Cardiac fibroblast (primary cell): ENCODE data around the gene MACO1.

Experiments
- DNase-seq, 2 donors: peaks; one replicate each; pipeline versions ENCODE4 v3.0.0 to v3.0.0-alpha.2; 2010; ENCODE audit warnings: low read depth in 2 of 2
- H3K4me3 ChIP-seq, 2 donors: replicated peaks in 1 of 2; 1 replicate in 1 of 2; 2 replicates in 1 of 2; pipeline ENCODE4 v1.5.1; 2011; ENCODE audit warnings: low read depth in 2 of 2, low read length in 2 of 2, mild to moderate bottlenecking in 2 of 2, moderate library complexity in 1 of 2
- TF ChIP-seq, protein P1 (sequence below): IDR thresholded peaks from one replicate; pipeline ENCODE4 v1.5.1; 2011; ENCODE audit warnings: low read depth, mild to moderate bottlenecking, low read length, inconsistent platforms

The MACO1 gene

DNA sequence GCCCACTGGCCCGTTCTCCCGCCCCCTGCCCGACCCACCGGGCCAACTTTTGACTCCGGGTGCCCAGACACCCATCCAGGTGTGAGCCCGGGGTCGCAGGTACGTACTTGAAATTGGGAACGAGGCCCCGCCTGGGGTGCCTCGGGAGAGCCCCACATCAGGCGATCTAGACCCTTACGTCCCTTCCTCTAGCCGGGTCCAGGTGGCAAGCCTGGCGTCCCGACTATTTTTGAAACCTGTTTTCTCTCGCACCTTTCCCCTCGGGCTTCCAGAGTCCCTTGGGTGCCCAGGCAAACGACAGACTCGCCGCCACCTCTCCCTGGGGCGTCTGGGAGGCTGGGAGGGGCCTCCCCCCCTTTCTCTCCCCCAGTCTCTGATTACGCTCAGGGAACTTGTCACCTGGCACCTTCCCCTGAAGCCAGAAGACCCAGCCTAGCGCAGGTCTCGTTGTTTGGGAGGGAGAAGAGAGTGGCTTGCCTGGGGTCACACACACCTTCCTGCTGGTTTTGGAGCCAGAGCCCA, 113.6 kb downstream of the MACO1 start:
- H3K4me3 ChIP-seq = peak overlapping the region; percentile 77 to 84
- TF ChIP-seq, protein P1, sequence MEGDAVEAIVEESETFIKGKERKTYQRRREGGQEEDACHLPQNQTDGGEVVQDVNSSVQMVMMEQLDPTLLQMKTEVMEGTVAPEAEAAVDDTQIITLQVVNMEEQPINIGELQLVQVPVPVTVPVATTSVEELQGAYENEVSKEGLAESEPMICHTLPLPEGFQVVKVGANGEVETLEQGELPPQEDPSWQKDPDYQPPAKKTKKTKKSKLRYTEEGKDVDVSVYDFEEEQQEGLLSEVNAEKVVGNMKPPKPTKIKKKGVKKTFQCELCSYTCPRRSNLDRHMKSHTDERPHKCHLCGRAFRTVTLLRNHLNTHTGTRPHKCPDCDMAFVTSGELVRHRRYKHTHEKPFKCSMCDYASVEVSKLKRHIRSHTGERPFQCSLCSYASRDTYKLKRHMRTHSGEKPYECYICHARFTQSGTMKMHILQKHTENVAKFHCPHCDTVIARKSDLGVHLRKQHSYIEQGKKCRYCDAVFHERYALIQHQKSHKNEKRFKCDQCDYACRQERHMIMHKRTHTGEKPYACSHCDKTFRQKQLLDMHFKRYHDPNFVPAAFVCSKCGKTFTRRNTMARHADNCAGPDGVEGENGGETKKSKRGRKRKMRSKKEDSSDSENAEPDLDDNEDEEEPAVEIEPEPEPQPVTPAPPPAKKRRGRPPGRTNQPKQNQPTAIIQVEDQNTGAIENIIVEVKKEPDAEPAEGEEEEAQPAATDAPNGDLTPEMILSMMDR = no peak
- DNase-seq = no peak

DNA sequence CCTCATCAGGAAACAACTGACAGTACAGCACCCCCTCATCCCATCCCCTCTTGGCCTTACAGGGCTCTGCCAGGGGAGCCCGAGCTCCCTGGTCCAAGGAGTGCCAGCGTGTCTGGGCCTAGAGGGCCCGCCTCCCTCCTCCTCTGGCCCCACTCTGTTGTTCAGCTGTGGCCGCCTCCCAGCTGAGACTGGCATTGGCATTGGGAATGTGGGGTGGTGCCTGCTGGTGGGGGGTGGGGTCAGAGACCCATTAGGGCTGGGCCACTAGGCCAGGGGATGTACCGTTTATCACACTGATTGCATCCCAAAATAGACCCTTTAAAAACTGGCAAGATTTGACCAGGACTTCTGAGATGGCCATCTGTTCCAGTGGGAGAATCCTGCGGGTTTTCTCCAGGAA, 114.1 kb downstream of the MACO1 start:
- peak in 1 of 2 donors; percentile 24 for DNase-seq
- TF ChIP-seq, protein P1 = no peak
- peak overlapping the region; percentile 77 to 84 for H3K4me3 ChIP-seq

DNA sequence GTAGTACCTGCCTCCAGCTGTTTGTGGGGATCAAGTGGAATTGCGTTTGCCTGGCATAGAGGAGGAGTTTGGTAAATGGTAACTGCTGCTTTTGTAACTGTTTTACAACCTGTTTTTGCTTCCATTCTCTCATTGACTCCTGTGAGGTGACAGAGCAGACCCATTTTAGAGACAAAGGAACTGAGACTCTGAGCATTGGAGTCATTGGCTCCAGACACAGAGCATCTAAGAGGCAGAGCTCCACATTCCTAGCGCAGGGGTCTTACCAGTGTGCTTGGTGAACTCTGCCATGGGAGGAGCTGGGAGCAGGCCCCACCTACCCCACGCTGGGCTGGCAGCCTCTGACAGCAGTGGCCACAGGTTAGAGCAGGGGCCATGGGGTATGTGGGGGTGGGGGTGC, 115.1 kb downstream of the MACO1 start:
- TF ChIP-seq, protein P1 = no peak
- DNase-seq = no peak
- H3K4me3 ChIP-seq = no peak overlapping the region

DNA sequence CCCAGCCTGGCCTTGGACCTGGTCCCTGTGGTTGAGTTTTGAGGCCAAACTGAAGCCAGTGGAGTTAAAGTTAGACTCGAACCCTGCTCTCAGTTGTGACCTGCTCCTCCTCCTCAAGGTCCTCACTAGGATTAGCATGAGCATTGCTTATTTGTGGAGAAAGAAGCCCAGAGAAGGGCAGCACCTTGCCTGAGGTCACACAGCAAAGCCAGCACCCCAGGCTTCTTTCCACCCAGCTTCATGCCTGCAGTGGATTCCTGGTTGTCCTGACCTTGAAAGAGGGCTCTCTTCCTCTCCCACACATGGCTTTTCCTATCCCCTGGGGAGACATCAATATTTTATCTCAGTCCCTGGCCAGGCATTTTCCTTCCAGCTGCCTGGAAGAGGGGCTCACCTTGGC, 115.5 kb downstream of the MACO1 start:
- no peak overlapping the region for H3K4me3 ChIP-seq
- TF ChIP-seq, protein P1 = no peak
- no peak for DNase-seq

DNA sequence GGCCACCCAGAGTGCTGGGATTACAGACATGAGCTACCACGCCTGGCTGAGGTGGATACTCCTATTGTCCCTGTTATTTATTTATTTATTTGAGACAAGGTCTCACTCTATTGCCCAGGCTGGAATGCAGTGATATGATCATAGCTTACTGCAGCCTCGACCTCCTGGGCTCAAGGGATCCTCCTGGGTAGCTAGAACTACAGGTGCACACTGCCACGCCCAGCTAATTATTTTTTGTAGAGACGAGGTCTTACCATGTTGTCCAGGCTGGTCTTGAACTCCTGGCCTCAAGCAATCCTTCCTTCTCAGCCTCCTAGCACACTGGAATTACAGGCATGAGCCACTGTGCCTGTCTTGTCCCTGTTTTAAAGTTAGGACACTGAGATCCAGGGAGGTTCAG, 117.9 kb downstream of the MACO1 start:
- no peak overlapping the region for H3K4me3 ChIP-seq
- TF ChIP-seq, protein P1 = no peak
- no peak for DNase-seq

DNA sequence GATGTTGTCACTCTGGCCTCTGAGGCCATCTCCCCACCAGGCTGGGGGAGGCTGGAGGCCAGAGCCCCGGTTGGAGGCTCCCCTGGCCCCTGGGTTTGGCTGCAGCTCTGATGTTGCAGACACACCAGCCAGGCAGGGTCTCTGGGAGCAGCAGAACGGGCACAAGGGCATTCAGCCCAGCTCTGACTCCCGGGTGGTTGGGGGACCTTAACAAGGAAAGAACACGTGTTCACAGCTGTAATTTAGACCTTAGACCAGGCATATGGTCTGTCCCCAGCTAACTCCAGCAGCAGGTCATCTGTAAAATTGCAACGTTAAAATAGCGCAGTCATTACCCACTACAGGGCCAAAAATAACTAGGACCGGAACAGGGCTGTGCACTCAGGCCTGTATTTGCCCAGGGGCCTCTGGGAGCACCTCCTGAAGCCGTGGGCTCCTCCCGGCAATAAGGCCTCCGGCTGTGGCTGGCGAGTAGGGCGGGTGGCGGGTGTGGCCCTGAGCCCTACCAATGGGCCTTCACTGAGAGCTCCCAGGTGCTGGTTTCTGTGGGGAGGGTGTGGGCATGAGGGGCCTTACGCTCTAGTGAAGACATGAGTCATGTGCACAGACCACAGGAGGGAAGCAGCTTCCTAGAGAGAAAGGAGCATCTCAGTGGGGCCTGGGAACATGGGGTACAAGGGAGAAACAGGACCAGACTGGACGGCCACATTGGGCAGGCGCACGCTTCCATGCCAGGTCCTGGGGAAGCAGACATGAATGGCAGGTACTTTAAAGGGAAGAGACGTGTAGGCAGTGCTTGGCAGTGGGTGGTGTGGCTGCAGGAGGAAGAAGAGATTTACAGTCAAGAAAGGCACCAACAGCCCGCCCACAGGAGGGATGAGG, 118.8 kb downstream of the MACO1 start:
- TF ChIP-seq, protein P1 = no peak
- H3K4me3 ChIP-seq = no peak overlapping the region
- peak; percentile 50 to 62 for DNase-seq
